Measurements from ENCODE around the gene PRKAR2A. TPM values are rescaled to one million over a fixed set of nuclear protein-coding genes. Genes with fewer than 3 reads are reported as not detected.
A peak's percentile ranks its signal among the peaks of the same experiment; 100 is the strongest.

Gene PRKAR2A
- total RNA-seq: 47.6 TPM
- long read RNA-seq, full-length matches to known transcripts: 8 of 26 reads
- long read RNA-seq, partial matches to known transcripts: 4 of 26 reads
- long read RNA-seq, other reads (novel, unspliced or antisense): 14 of 26 reads

DNA sequence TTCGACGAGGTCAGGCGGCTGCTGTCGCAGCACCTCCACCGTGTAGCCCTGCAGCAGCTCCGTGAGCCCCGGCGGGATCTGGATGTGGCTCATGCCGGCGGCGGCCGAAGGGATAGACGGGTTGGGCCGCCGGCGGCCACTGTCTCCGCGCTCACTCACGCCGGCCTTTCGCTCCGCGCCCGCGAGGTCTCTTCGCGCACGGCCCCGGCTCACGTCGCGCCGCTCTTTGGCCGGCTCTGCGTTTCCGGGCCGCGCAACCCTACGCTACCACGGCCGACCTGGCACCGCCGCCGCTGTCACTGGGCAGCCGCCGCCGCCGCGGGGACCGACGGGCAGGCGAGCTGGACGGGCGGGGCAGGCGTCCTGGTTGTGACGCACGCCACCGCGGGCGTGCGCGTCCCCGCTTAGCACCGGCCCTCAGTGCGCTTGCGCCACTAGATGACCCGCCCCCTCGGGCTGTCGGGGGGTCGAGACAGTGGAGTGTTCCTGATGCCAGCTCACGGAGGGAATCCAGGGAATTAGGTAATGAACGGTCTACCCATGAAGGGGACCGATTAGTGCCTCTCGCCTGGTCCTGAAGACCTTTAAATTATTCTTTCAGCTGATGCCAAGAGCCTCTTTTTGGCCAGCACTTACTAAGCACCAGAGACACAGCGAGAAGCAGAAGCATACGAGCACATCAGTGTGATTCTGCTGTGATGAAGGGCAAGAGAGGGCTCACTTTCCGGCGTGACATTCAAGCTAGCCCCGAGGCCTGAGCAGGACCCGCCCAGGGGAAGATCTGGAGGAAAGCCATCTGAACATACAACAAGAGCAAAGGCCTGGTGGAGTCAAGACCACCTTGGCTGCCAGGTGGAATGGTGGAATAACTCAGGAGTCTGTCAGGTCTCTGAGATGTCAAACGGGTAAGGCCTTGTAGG lies at the start of gene PRKAR2A:
TSS of gene PRKAR2A (minus strand) at position 371 of the 920 bp plus-strand sequence. CDS start at position 93, 278 bp downstream.
- TF ChIP-seq, protein P1, sequence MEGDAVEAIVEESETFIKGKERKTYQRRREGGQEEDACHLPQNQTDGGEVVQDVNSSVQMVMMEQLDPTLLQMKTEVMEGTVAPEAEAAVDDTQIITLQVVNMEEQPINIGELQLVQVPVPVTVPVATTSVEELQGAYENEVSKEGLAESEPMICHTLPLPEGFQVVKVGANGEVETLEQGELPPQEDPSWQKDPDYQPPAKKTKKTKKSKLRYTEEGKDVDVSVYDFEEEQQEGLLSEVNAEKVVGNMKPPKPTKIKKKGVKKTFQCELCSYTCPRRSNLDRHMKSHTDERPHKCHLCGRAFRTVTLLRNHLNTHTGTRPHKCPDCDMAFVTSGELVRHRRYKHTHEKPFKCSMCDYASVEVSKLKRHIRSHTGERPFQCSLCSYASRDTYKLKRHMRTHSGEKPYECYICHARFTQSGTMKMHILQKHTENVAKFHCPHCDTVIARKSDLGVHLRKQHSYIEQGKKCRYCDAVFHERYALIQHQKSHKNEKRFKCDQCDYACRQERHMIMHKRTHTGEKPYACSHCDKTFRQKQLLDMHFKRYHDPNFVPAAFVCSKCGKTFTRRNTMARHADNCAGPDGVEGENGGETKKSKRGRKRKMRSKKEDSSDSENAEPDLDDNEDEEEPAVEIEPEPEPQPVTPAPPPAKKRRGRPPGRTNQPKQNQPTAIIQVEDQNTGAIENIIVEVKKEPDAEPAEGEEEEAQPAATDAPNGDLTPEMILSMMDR (IDR thresholded peaks at IDR 0.05): no peak
- intact Hi-C loops (cut with DNase I): no loop called here
- Histone ChIP-seq H3K9me3 (no peaks in the 10 kb centered on the region), H3K4me1 (peaks cover 26% of the 10 kb centered on the region), H3K36me3 (no peaks in the 10 kb centered on the region), H3K27ac (peak within 1 kb of the TSS; percentile 92), H3K4me3 (peak within 1 kb of the TSS; percentile 92), H3K27me3 (no peaks in the 10 kb centered on the region)
- ATAC-seq (peak; percentile 98), DNase-seq (peak; percentile 96)

DNA sequence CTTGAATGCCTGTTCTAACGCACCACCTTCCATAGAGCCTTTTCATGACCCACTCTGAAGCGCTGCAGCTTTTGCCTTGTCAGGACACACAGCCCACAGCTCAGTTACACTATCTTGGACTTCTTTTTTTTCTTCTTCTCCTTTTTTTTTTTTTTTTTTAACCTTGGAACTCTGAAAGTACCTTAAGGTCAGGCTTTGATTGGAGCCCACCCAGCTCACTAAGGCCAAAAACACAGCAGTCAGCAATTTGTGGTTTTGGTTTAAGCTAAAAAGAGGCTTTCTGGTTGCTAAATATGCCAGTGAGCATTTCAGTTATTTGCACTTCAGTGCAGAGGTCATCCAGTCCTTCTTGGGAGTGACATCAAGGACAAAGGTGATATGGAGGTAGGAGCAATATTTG lies 49.3 kb upstream of the PRKAR2A start:
- Histone ChIP-seq H3K4me1 (peaks cover 17% of the 10 kb centered on the region), H3K27ac (no peak overlapping the region), H3K36me3 (peaks cover under 1% of the 10 kb centered on the region), H3K4me3 (no peak overlapping the region), H3K9me3 (no peaks in the 10 kb centered on the region), H3K27me3 (no peaks in the 10 kb centered on the region)
- intact Hi-C loops (cut with DNase I): no loop called here
- no peak for DNase-seq
- TF ChIP-seq, protein P1 (IDR thresholded peaks at IDR 0.05): no peak
- ATAC-seq: no peak

DNA sequence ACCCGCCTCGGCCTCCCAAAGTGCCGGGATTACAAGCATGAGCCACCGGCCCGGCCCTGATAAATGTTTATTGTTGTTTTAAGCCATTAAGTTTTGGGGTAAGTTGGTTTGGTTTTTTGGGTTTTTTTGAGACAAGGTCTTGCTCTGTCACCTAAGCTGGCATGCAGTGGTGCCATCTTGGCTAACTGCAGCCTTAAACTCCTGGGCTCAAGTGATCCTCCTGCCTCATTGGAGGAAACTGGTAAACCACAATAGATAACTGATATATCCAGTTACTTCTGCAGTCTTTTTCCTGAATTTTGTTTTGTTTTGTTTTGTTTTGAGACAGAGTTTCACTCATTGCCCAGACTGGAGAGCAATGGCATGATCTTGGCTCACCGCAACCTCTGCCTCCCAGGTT lies 46.8 kb upstream of the PRKAR2A start:
- peaks cover 17% of the 10 kb centered on the region for H3K4me1 ChIP-seq
- H3K9me3 ChIP-seq: no peaks in the 10 kb centered on the region
- peaks cover 11% of the 10 kb centered on the region for H3K36me3 ChIP-seq
- no peak for ATAC-seq
- no peak overlapping the region for H3K27ac ChIP-seq
- no peaks in the 10 kb centered on the region for H3K27me3 ChIP-seq
- TF ChIP-seq, protein P1 (IDR thresholded peaks at IDR 0.05): no peak
- DNase-seq: no peak
- intact Hi-C loops (cut with DNase I): no loop called here
- H3K4me3 ChIP-seq: no peak overlapping the region

DNA sequence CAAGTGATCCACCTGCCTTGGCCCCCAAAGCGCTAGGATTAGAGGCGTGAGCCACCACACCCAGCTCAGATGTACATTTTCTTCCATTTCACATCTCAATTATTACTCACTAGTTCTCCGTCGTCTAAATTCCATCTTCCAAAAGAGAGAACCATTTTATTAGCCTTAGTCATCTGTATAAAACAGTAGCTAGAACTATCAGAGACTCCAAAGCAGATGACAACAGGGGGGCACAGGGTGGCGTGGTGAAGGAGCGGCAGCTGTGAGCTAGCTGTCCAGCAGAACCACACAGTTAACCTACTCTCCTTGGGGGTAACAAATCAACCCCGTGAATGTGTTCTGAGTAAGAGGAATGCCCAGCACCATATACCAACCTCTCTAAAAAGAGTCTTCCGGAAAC lies 43.9 kb upstream of the PRKAR2A start:
- TF ChIP-seq, protein P1 (IDR thresholded peaks at IDR 0.05): no peak
- Histone ChIP-seq H3K36me3 (peaks cover 22% of the 10 kb centered on the region), H3K4me1 (no peaks in the 10 kb centered on the region), H3K9me3 (no peaks in the 10 kb centered on the region), H3K4me3 (no peak overlapping the region), H3K27ac (no peak overlapping the region), H3K27me3 (no peaks in the 10 kb centered on the region)
- intact Hi-C loops (cut with DNase I): no loop called here
- ATAC-seq: no peak
- DNase-seq: no peak

DNA sequence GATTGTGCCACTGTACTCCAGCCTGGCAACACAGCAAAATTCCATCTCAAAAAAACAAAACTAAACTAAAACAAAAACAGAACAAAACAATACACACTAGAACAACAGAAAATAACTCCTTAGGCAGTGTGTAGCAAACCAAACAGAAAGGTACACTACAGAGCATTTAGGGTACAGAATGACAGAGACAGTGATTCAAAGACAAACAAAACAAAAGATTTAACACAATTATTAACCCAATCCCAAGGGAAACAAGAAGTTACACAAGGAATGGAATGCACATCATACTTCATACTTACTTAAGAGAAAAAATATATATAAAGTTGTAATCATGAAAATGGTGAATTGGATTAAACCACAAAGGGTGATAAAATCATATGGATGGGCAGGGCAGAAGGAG lies 38.1 kb upstream of the PRKAR2A start:
- no peaks in the 10 kb centered on the region for H3K9me3 ChIP-seq
- H3K27me3 ChIP-seq: no peaks in the 10 kb centered on the region
- DNase-seq (no peak), ATAC-seq (no peak)
- H3K27ac ChIP-seq: no peak overlapping the region
- TF ChIP-seq, protein P1 (IDR thresholded peaks at IDR 0.05): no peak
- H3K4me1 ChIP-seq: no peaks in the 10 kb centered on the region
- intact Hi-C loops (cut with DNase I): no loop called here
- H3K4me3 ChIP-seq: no peak overlapping the region
- H3K36me3 ChIP-seq: peaks cover 46% of the 10 kb centered on the region

All from upper lobe of right lung (tissue), 1 donor.